A549 (cell line): Measurements from ENCODE around the gene MAP6. TPM values are rescaled to one million over a fixed set of nuclear protein-coding genes. Genes with fewer than 3 reads are reported as not detected.

ENCODE experiments used
- ATAC-seq, 2 experiments: fragments of 200-7000 bp in 1 of 2; fragments of >200 bp in 1 of 2; cut with Nextera tagmentation in 1 of 2; cut with Tn5 transposase in 1 of 2; 3 replicates each; pipeline versions ENCODE4 v1.8.0 to v1.9.1; 2018 to 2020; ENCODE audit warnings: mild to moderate bottlenecking in 1 of 2, moderate library complexity in 1 of 2
- CTCF ChIA-PET: fragments of 300-600 bp; sonication (Branson Sonifier 250); formaldehyde crosslinking; extraction: SDS; loops from one replicate; lab custom pipeline; 2021; ENCODE audit warnings: antibody characterized with exemption, inconsistent platforms; lab: Yijun Ruan, JAX
- POLR2A ChIA-PET: fragments of 350-600 bp; formaldehyde crosslinking; extraction: SDS; loops from one replicate; lab custom pipeline; 2021; ENCODE audit warnings: antibody characterized with exemption, inconsistent platforms; lab: Yijun Ruan, JAX
- DNase-seq, 2 experiments: peaks; one replicate each; pipeline versions ENCODE4 v3.0.0 to v3.0.0-alpha.2; 2011 to 2016; ENCODE audit warnings: low read depth in 1 of 2, low spot score in 1 of 2
- FAIRE-seq: peaks from 2 replicates; lab custom pipeline; 2011; peaks lifted over from hg19 to GRCh38; lab: Jason Lieb, UNC
- H3K27ac ChIP-seq, 2 experiments: fragments of >200 bp; sonication (Bioruptor Twin); formaldehyde crosslinking; 3 replicates each; pipeline ENCODE4 v1.5.1; 2016 to 2017
- H3K4me1 ChIP-seq: fragments of >200 bp; sonication (Bioruptor Twin); formaldehyde crosslinking; 3 replicates; pipeline ENCODE4 v1.6.1; 2016
- H3K4me2 ChIP-seq: fragments of >200 bp; sonication (Bioruptor Twin); formaldehyde crosslinking; 3 replicates; pipeline ENCODE4 v1.6.1; 2016
- H3K4me3 ChIP-seq: fragments of >200 bp; sonication (Bioruptor Twin); formaldehyde crosslinking; 3 replicates; pipeline ENCODE4 v1.5.1; 2016
- H3K9me3 ChIP-seq: fragments of >200 bp; sonication (Bioruptor Twin); formaldehyde crosslinking; 3 replicates; pipeline ENCODE4 v1.6.1; 2016
- EHMT2 ChIP-seq: fragments of 200-600 bp; sonication (generic); IDR thresholded peaks from 2 replicates; pipeline ENCODE4 v1.6.1; 2016; ENCODE audit warnings: antibody characterized with exemption, low read depth, mild to moderate bottlenecking, moderate library complexity
- FOSB ChIP-seq: fragments of 250-450 bp; sonication (Bioruptor Pico); IDR thresholded peaks from 2 replicates; pipeline ENCODE4 v1.5.0; 2020; ENCODE audit warnings: mild to moderate bottlenecking, moderate library complexity
- FOSL2 ChIP-seq, 2 experiments: fragments of 450-650 bp in 1 of 2; fragments of >200 bp in 1 of 2; sonication (Bioruptor Twin) in 1 of 2; formaldehyde crosslinking; IDR thresholded peaks; 2 replicates each; pipeline versions ENCODE4 v1.5.0 to v1.6.1; 2016 to 2020; ENCODE audit warnings: mild to moderate bottlenecking in 1 of 2, moderate library complexity in 1 of 2
- FOXS1 ChIP-seq: fragments of 250-450 bp; sonication (Bioruptor Pico); IDR thresholded peaks from 2 replicates; pipeline ENCODE4 v1.5.0; 2020; ENCODE audit warnings: mild to moderate bottlenecking, moderate library complexity
- HOXB13 ChIP-seq: fragments of 250-450 bp; sonication (Bioruptor Pico); IDR thresholded peaks from 2 replicates; pipeline ENCODE4 v1.5.0; 2020; ENCODE audit warnings: low read depth, mild to moderate bottlenecking, moderate library complexity
- JUN ChIP-seq, 2 experiments: fragments of >200 bp; sonication (Bioruptor Twin); formaldehyde crosslinking; IDR thresholded peaks; 2 replicates in 1 of 2; 3 replicates in 1 of 2; pipeline ENCODE4 v1.6.1; 2016 to 2017
- MAFK ChIP-seq: fragments of 450-650 bp; IDR thresholded peaks from 2 replicates; pipeline ENCODE4 v1.6.1; 2014; ENCODE audit not compliant: partially characterized antibody
- NPAS2 ChIP-seq: fragments of 250-450 bp; sonication (Bioruptor Pico); IDR thresholded peaks from 2 replicates; pipeline ENCODE4 v1.8.0; 2022; ENCODE audit warnings: mild to moderate bottlenecking, moderate library complexity, borderline replicate concordance
- POLR2AphosphoS2 ChIP-seq: conservative IDR thresholded peaks from 2 replicates; pipeline ENCODE4 v1.6.1; 2012; ENCODE audit warnings: low read length, improper control_type of control experiment, inconsistent platforms
- SMC3 ChIP-seq: fragments of >200 bp; sonication (Bioruptor Twin); formaldehyde crosslinking; IDR thresholded peaks from 3 replicates; pipeline ENCODE4 v1.6.1; 2018; ENCODE audit warnings: inconsistent platforms
- ZNF302 ChIP-seq: fragments of 250-450 bp; sonication (Bioruptor Pico); IDR thresholded peaks from 2 replicates; pipeline ENCODE4 v1.9.0; 2021; ENCODE audit warnings: inconsistent platforms, mild to moderate bottlenecking, moderate library complexity
- ZSCAN20 ChIP-seq: fragments of 250-450 bp; sonication (Bioruptor Pico); IDR thresholded peaks from 2 replicates; pipeline ENCODE4 v1.8.0; 2022; ENCODE audit warnings: mild to moderate bottlenecking, moderate library complexity
- WGBS: methylation state at CpG from one replicate; pipeline ENCODE4 v1.1.6; 2017; ENCODE audit errors: missing lambda C conversion rate; 5-methylcytosine and 5-hydroxymethylcytosine counted together
- polyA plus RNA-seq, 4 experiments: library from polyadenylated mRNA; depleted of rRNA in 3 of 4; stranded (reverse); fragments of >200 nt; fragmentation: RNase III in 1 of 4; extraction: RNeasy Plus Mini Kit Qiagen cat#74134 plus additional on column Dnase treatment in 1 of 4; gene quantifications; 2 replicates in 3 of 4; 3 replicates in 1 of 4; pipeline ENCODE4 v1.2.3, GENCODE V29; 2011 to 2017
- TF ChIP-seq, protein P1 (sequence below): fragments of >200 bp; sonication (Bioruptor Twin); formaldehyde crosslinking; IDR thresholded peaks from 3 replicates; pipeline ENCODE4 v1.6.1; 2016
- TF ChIP-seq, protein P2 (sequence below): IDR thresholded peaks from 2 replicates; pipeline ENCODE4 v1.6.1; 2012
- TF ChIP-seq, protein P3 (sequence below): fragments of >200 bp; sonication (Bioruptor Twin); formaldehyde crosslinking; IDR thresholded peaks from 3 replicates; pipeline ENCODE4 v1.5.1; 2016
- TF ChIP-seq, protein P4 (sequence below): fragments of 250-450 bp; sonication (Bioruptor Pico); IDR thresholded peaks from 2 replicates; pipeline ENCODE4 v1.5.0; 2020; ENCODE audit warnings: low read depth, mild to moderate bottlenecking, moderate library complexity
- TF ChIP-seq, protein P5 (sequence below): IDR thresholded peaks from 2 replicates; pipeline ENCODE4 v1.6.1; 2012

The MAP6 gene
- polyA plus RNA-seq, 2 of the 4 experiments (the other 2 are of a cell fraction), result 1.1 to 2.1 TPM

DNA sequence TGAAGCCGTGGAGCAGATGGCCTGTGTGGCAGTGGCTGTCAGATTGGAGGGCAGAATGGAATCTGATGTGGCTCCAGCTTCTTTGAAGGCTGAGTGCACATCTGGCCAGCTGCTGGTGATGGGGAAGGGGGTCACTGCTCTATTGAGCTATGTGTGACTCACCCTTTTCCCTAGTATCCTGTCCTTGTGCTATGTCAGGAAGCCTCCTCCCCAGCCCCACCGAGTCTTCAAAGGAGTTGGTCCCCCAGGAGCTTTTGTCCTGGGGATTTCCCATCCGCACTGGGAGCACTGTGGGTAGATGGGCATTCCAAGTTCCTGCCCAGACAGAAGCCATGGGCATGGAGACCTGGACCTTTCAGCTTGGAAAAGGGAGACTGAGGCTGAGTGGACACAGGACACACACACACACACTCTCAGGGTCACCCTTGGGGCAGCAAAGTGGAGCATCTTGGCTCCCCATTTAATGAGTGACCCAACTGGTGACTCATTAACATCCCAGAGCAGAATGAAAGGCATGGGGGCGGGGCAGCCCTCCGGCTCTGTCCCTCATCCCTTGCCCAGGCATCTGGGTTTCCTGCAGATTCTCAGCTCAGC is 103.5 kb downstream of the MAP6 start:
- Histone ChIP-seq H3K9me3 (no peaks in the 10 kb centered on the region), H3K27ac (peak overlapping the region; percentile 60 to 97; a peak in 5 of 6 replicates), H3K4me1 (peaks cover 38% of the 10 kb centered on the region), H3K4me3 (no peak overlapping the region; the same call in 2 of the 3 replicates), H3K4me2 (peak overlapping the region; percentile 96)
- CTCF ChIA-PET, result interaction anchor here (0.9 to 17.9 kb wide), 6 partner anchors 10 to 285 kb away, joined by 3 to 137 read pairs (median 4); no protein-coding TSS in a partner anchor
- DNase-seq, result peak in 1 of 2 experiments; percentile 38
- FAIRE-seq, result no peak
- WGBS, result 12% methylated on average over 5 of the region's 5 CpGs
- POLR2A ChIA-PET, result interaction anchor here (1.6 kb wide), 1 partner anchor 10 kb away, joined by 3 read pairs; no protein-coding TSS in a partner anchor
- TF ChIP-seq HOXB13, result no peak
- TF ChIP-seq FOSL2 (IDR thresholded peaks at IDR 0.05), result peak; percentile 43; the same call in 1 of the 2 replicates
- TF ChIP-seq FOSL2 (CRISPR knock-in tag; IDR thresholded peaks at IDR 0.05), result peak; percentile 62
- ATAC-seq, result no peak

DNA sequence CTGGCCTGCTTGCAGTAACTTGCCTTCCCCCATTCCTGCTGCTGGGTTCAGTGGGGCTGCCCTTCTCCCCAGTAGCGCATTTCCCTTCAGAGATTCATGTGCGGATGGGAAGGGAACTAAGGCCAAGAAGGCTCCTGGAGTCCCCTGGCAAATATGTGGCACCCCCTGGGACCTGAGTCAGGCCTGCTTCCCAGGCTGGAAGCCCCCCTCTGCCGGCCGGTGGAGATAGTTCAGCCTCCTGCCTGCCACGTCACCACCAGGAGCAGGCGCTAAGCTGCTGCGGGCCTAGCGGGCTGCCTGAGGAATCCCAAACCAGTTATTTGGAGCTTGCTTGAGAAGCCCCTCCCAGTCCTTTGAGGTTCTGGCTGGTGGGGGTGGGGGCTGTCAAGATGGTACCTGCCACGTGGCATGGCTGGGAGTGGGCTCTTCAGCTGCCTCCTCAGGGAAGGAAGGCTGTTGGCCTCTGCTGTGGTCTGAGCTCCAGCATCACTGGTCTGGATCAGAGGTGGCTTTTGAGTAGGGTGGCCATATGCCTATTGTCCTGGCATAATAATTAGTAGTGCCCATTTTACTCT is 104.8 kb downstream of the MAP6 start:
- TF ChIP-seq JUN (IDR thresholded peaks at IDR 0.05) (no peak), ZSCAN20 (no peak), POLR2AphosphoS2 (no peak), MAFK (no peak), FOXS1 (no peak), FOSB (CRISPR knock-in tag) (no peak), EHMT2 (no peak), NPAS2 (CRISPR knock-in tag) (no peak), SMC3 (no peak), ZNF302 (CRISPR knock-in tag) (no peak)
- TF ChIP-seq, protein P1, sequence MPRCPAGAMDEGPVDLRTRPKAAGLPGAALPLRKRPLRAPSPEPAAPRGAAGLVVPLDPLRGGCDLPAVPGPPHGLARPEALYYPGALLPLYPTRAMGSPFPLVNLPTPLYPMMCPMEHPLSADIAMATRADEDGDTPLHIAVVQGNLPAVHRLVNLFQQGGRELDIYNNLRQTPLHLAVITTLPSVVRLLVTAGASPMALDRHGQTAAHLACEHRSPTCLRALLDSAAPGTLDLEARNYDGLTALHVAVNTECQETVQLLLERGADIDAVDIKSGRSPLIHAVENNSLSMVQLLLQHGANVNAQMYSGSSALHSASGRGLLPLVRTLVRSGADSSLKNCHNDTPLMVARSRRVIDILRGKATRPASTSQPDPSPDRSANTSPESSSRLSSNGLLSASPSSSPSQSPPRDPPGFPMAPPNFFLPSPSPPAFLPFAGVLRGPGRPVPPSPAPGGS, result no peak
- TF ChIP-seq, protein P2, sequence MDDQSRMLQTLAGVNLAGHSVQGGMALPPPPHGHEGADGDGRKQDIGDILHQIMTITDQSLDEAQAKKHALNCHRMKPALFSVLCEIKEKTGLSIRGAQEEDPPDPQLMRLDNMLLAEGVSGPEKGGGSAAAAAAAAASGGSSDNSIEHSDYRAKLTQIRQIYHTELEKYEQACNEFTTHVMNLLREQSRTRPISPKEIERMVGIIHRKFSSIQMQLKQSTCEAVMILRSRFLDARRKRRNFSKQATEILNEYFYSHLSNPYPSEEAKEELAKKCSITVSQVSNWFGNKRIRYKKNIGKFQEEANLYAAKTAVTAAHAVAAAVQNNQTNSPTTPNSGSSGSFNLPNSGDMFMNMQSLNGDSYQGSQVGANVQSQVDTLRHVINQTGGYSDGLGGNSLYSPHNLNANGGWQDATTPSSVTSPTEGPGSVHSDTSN, result no peak
- TF ChIP-seq, protein P3, sequence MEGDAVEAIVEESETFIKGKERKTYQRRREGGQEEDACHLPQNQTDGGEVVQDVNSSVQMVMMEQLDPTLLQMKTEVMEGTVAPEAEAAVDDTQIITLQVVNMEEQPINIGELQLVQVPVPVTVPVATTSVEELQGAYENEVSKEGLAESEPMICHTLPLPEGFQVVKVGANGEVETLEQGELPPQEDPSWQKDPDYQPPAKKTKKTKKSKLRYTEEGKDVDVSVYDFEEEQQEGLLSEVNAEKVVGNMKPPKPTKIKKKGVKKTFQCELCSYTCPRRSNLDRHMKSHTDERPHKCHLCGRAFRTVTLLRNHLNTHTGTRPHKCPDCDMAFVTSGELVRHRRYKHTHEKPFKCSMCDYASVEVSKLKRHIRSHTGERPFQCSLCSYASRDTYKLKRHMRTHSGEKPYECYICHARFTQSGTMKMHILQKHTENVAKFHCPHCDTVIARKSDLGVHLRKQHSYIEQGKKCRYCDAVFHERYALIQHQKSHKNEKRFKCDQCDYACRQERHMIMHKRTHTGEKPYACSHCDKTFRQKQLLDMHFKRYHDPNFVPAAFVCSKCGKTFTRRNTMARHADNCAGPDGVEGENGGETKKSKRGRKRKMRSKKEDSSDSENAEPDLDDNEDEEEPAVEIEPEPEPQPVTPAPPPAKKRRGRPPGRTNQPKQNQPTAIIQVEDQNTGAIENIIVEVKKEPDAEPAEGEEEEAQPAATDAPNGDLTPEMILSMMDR, result no peak
- TF ChIP-seq, protein P4, sequence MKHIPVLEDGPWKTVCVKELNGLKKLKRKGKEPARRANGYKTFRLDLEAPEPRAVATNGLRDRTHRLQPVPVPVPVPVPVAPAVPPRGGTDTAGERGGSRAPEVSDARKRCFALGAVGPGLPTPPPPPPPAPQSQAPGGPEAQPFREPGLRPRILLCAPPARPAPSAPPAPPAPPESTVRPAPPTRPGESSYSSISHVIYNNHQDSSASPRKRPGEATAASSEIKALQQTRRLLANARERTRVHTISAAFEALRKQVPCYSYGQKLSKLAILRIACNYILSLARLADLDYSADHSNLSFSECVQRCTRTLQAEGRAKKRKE (CRISPR knock-in tag), result no peak
- TF ChIP-seq, protein P5, sequence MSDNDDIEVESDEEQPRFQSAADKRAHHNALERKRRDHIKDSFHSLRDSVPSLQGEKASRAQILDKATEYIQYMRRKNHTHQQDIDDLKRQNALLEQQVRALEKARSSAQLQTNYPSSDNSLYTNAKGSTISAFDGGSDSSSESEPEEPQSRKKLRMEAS, result no peak
- WGBS, result 90% methylated on average over 3 of the region's 9 CpGs
- Histone ChIP-seq H3K9me3 (no peaks in the 10 kb centered on the region), H3K4me2 (peak overlapping the region; percentile 96), H3K4me1 (peaks cover 46% of the 10 kb centered on the region), H3K4me3 (peak overlapping the region; percentile 90), H3K27ac (peak overlapping the region; percentile 97)
- no peak for FAIRE-seq
- no peak for ATAC-seq
- no peak for DNase-seq
- ChIA-PET CTCF (interaction anchor here (0.9 to 17.9 kb wide), 5 partner anchors 10 to 179 kb away, joined by 3 to 137 read pairs (median 5); no protein-coding TSS in a partner anchor), POLR2A (interaction anchor here (1.6 kb wide), 1 partner anchor 11 kb away, joined by 3 read pairs; no protein-coding TSS in a partner anchor)
